Caco-2 (cell line): ENCODE results near the gene SHKBP1. TPM values are rescaled to one million over a fixed set of nuclear protein-coding genes. Genes with fewer than 3 reads are reported as not detected.
A peak's percentile ranks its signal among the peaks of the same experiment; 100 is the strongest.

Source experiments
- BruUV-seq: library from RNA; stranded (reverse); fragments of 400-500 nt; replicated peaks from 2 replicates; lab custom pipeline; 2021; lab: Mats Ljungman, UMichigan
- CTCF ChIA-PET: fragments of 300-600 bp; sonication (Branson Sonifier 250); formaldehyde crosslinking; loops from one replicate; lab custom pipeline; 2022; ENCODE audit warnings: antibody characterized with exemption; lab: Charles Lee
- POLR2A ChIA-PET: fragments of 300-600 bp; sonication (Branson Sonifier 250); formaldehyde crosslinking; loops from one replicate; lab custom pipeline; 2022; ENCODE audit warnings: antibody characterized with exemption; lab: Charles Lee
- DNase-seq, 2 experiments: peaks; one replicate each; pipeline versions ENCODE4 v3.0.0 to v3.0.0-alpha.2; 2020 to 2022
- H3K27me3 ChIP-seq: replicated peaks from 2 replicates; pipeline ENCODE4 v1.6.0; 2011; ENCODE audit warnings: low read length; ENCODE audit not compliant: control insufficient read depth, insufficient read depth
- H3K36me3 ChIP-seq: 2 replicates; pipeline ENCODE4 v1.5.1; 2011; ENCODE audit warnings: low read length; ENCODE audit not compliant: control insufficient read depth, insufficient read depth
- H3K4me1 ChIP-seq: fragments of 250-450 bp; sonication (Bioruptor Pico); 2 replicates; pipeline ENCODE4 v1.5.1; 2020; ENCODE audit warnings: mild to moderate bottlenecking
- H3K4me3 ChIP-seq: 2 replicates; pipeline ENCODE4 v1.5.1; 2011; ENCODE audit warnings: low read depth, mild to moderate bottlenecking, control low read depth, low read length
- H3K9me3 ChIP-seq: fragments of 250-450 bp; sonication (Bioruptor Pico); 2 replicates; pipeline ENCODE4 v1.5.1; 2020; ENCODE audit warnings: mild to moderate bottlenecking, moderate library complexity
- H3K27ac Mint-ChIP-seq: one replicate; pipeline ENCODE4 v1.8.0; 2022; ENCODE audit warnings: mixed read lengths; ENCODE audit not compliant: unreplicated experiment
- H3K27me3 Mint-ChIP-seq: one replicate; pipeline ENCODE4 v1.8.0; 2022; ENCODE audit warnings: mixed read lengths; ENCODE audit not compliant: insufficient read depth, unreplicated experiment
- H3K36me3 Mint-ChIP-seq: one replicate; pipeline ENCODE4 v1.8.0; 2022; ENCODE audit warnings: mild to moderate bottlenecking, mixed read lengths; ENCODE audit not compliant: insufficient read depth, unreplicated experiment
- H3K4me1 Mint-ChIP-seq: one replicate; pipeline ENCODE4 v1.8.0; 2022; ENCODE audit warnings: low read depth, mixed read lengths; ENCODE audit not compliant: unreplicated experiment
- H3K4me3 Mint-ChIP-seq: one replicate; pipeline ENCODE4 v1.8.0; 2022; ENCODE audit warnings: mild to moderate bottlenecking, moderate library complexity, mixed read lengths; ENCODE audit not compliant: unreplicated experiment
- H3K9me3 Mint-ChIP-seq: one replicate; pipeline ENCODE4 v1.8.0; 2022; ENCODE audit warnings: mixed read lengths; ENCODE audit not compliant: unreplicated experiment
- CTCF ChIP-seq, 2 experiments: fragments of 200-600 bp in 1 of 2; IDR thresholded peaks; 1 replicate in 1 of 2; 2 replicates in 1 of 2; pipeline versions ENCODE4 v1.5.1 to v1.8.0; 2011 to 2022; ENCODE audit warnings: antibody characterized with exemption in 1 of 2, control low read depth in 1 of 2, inconsistent platforms in 1 of 2, low read depth in 1 of 2, low read length in 1 of 2, mild to moderate bottlenecking in 1 of 2, moderate library complexity in 1 of 2; ENCODE audit not compliant: insufficient read depth in 1 of 2, severe bottlenecking in 1 of 2, unreplicated experiment in 1 of 2
- intact Hi-C: fragments of 100-400 bp; cut with micrococcal nuclease; formaldehyde crosslinking; loops from one replicate; pipeline ENCODE4 v1.10.0; 2022; ENCODE audit not compliant: unreplicated experiment
- total RNA-seq: library from RNA; stranded (reverse); gene quantifications from 2 replicates; pipeline ENCODE4 v1.2.3, GENCODE V29; 2022

The SHKBP1 gene
- total RNA-seq, 1 experiment from 2014 or later, result 82.6 TPM

- intact Hi-C loops, result loop anchor here (2.0 to 5.0 kb wide), 2 partner anchors 61 to 70 kb away; partner anchors contain the start of genes BLVRB and SPTBN4
- no peak overlapping the region for H3K27ac Mint-ChIP-seq
- CTCF ChIA-PET, result interaction anchor here (0.7 kb wide), 2 partner anchors 42 to 835 kb away, joined by 5 to 11 read pairs; no protein-coding TSS in a partner anchor
These were observed 48.1 kb upstream of the SHKBP1 start for GRCh38 chr19:40528533-40529092.

GRCh38 chr19:40529093-40529954, 47.3 kb upstream of the SHKBP1 start:
- H3K27me3 ChIP-seq, result no peaks in the 10 kb centered on the region
- no peaks in the 10 kb centered on the region for H3K9me3 Mint-ChIP-seq
- H3K36me3 ChIP-seq, result no peaks in the 10 kb centered on the region
- peak overlapping the region; percentile 49 for H3K4me3 ChIP-seq
- BruUV-seq, result no TSS peak
- H3K27me3 Mint-ChIP-seq, result no peaks in the 10 kb centered on the region
- CTCF ChIA-PET, result interaction anchor here (0.7 kb wide), 2 partner anchors 41 to 834 kb away, joined by 5 to 11 read pairs; no protein-coding TSS in a partner anchor
- H3K27ac Mint-ChIP-seq, result peak overlapping the region; percentile 19
- POLR2A ChIA-PET, result no interaction called here
- intact Hi-C loops, result loop anchor here (2.0 to 5.0 kb wide), 2 partner anchors 62 to 69 kb away; partner anchors contain the start of genes BLVRB and SPTBN4
- H3K36me3 Mint-ChIP-seq, result no peaks in the 10 kb centered on the region
- H3K4me1 Mint-ChIP-seq, result peaks cover 7% of the 10 kb centered on the region
- peaks cover 12% of the 10 kb centered on the region for H3K4me1 ChIP-seq
- DNase-seq, result peak; percentile 85 to 91
- TF ChIP-seq CTCF (IDR thresholded peaks at IDR 0.05; ENCODE audit: insufficient read depth in 1 of 2, low read depth in 1 of 2, low read length in 1 of 2, severe bottlenecking in 1 of 2, unreplicated experiment in 1 of 2), result peak; percentile 94 to 98
- H3K9me3 ChIP-seq, result no peaks in the 10 kb centered on the region
- peak overlapping the region; percentile 72 for H3K4me3 Mint-ChIP-seq

More at GRCh38 chr19:40528533-40529092, 48.1 kb upstream of the SHKBP1 start:
- Mint-ChIP-seq H3K9me3 (no peaks in the 10 kb centered on the region), H3K36me3 (no peaks in the 10 kb centered on the region), H3K27me3 (no peaks in the 10 kb centered on the region), H3K4me1 (peaks cover 7% of the 10 kb centered on the region), H3K4me3 (no peak overlapping the region)
- Histone ChIP-seq H3K36me3 (no peaks in the 10 kb centered on the region), H3K4me1 (peaks cover 12% of the 10 kb centered on the region), H3K9me3 (no peaks in the 10 kb centered on the region), H3K27me3 (no peaks in the 10 kb centered on the region), H3K4me3 (no peak overlapping the region)
- TF ChIP-seq CTCF (IDR thresholded peaks at IDR 0.05; ENCODE audit: insufficient read depth in 1 of 2, low read depth in 1 of 2, low read length in 1 of 2, severe bottlenecking in 1 of 2, unreplicated experiment in 1 of 2), result no peak
- POLR2A ChIA-PET, result no interaction called here
- no TSS peak for BruUV-seq
- DNase-seq, result no peak
